ENCODE measurements around the gene TNFAIP6.

- no peak for TF ChIP-seq CTCF (conservative IDR thresholded peaks at IDR 0.05; ENCODE audit: low read length)
- TF ChIP-seq EZH2phosphoT487 (IDR thresholded peaks at IDR 0.05; ENCODE audit: borderline replicate concordance, low read depth, low read length) = no peak
Observed at GRCh38 chr2:151344906-151345305, 12.5 kb upstream of the TNFAIP6 start.

All from OCI-LY7 (cell line).